ENCODE measurements around the gene SLC12A8.

The SLC12A8 gene

DNA sequence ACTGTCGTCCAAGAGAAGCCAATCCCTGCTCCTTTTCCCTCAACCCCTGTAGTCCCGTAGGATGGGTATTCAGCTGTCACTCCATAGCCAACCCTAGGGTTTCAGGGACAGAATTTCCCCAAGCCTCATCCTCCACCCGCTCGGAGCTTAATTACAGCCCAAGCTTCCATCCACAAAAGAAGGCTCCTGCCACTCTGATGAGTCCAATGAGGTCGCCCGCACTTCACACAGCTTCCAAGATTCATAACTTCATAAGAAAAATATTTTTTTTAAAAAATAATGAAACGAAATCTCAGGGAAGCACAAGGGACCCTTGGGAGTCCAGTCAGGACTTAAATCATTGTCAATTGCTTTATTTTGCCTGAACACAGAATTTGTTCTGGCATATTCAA lies 75.6 kb downstream of the SLC12A8 start:
- DNase-seq: no peak

DNA sequence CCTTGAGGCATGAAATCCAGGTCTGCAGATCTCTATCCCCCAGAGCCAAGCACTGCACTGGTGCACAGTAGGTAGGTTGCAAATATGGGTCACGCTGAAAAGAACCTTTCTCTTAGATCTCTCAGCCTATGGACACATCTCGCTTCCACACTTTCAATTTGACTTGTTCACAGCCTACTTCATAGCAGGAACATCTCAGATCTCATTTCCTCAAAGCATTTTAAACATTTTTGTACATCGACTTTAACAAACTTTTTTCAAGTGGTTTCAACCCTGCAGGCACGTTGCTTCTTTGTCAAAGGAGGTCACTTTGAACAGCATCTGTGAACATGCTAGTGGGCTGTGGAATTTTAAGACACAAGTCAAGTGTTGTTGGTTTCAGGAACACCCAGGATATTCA lies 76.0 kb downstream of the SLC12A8 start:
- no peak for DNase-seq

DNA sequence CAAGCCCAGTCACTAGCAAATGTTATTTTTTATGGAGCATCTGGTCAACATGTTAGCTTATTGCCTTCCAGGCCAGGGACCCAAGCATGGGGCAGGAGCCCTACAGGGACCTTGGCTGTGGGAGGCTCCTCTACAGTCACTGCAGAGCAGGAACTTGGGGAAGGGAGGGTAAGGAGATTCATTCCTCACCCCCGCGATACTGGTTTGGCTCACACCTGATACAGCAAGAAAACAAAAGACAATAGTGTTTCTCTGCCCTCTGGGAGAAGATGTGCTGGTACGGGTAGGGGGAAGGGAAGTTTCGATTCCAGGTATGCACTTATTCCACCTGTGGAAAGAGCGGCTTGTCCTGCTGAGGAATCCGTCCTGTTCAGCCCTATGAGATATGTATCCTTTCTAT lies 77.6 kb downstream of the SLC12A8 start:
- DNase-seq: no peak

DNA sequence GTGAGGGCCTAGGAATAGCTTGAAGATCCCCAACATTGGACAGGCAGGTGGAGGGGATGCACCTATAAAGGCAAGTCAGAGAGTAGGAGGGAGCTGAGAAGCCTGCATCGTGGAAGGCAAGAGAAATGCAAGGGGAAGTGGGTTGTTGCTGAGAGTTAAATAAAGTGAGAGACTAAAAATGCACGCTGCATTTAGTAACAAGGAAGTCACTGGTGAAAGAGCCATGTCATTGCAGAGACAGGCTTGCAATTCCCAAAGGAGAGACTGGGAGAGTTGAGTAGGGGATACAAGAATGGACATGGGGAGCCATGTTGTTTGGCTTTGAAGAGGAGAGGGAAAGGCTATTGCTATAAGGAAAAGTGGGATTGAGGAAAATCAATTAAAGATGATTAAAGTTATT lies 79.7 kb downstream of the SLC12A8 start:
- DNase-seq: no peak

DNA sequence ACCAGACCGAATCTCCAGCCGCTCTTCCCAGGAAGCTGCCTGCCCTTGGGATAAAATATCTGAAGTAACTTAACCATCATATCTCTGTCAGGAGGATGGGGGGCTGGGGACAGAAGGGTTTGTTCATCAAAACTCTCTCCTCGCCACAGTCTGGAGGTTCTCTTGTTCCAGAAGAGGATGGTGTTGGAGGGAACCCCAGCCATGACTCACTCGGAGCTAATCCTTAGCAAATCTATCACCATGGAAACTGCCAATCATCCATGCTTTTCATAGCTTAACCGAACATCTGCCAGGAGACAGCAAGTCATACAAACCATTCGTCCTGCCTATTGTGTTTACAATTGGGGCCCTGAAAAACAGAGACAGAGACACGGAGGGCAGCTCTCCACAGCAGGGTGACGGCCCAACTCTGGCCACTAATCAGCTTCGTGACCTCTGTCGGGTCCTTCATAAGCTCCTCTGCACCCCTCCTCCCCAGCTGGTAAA lies 83.0 kb downstream of the SLC12A8 start:
- no peak for DNase-seq

DNA sequence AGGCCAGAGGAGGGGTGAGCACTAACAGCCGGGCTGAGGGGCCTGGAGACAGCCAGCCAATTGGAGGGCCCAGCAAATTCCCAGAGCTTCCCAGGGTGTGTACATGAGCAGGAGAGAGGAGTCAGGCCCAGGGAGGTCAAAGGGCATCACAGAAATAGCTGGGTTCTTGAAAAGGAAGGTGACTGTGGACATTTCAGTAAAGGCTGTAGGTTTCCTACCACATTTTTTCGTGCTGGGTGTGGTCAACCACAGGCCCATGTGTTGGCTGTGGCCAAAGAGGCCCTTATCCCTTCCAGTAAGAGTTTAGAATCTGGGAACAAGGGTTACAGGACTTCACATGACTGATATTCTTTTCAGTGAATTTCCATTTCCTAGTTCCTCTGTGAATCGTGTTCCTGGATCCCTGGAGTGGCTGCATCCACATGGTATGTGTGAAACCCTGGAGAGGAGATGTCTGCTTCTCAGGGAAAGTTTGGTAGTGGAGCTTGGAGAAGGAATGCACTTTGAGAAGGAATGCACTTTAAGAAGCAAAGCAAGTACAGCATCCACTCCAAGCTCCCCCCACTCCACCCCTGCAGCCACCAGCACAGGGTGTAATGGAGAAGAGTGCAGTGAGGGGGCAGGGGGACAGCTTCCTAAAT lies 83.6 kb downstream of the SLC12A8 start:
- DNase-seq: no peak

DNA sequence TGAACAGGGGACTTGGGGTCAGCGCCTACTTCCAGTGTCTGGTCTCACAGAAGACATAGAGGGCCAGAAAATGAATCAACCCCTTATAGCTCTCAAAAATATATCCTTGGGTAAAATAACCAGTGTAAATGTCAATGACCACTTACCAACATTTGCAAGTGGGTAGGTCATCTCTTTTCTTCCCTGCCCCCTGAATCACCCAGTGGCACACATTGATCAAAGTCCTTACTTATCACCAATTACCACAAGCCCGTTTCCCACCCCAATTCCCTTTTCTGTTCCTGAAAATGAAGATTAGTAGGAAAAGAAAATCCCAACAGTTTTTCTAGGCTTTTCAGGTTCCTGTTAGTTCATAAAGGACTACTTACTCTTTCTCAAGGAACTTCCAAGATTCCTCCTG lies 86.2 kb downstream of the SLC12A8 start:
- DNase-seq: no peak

DNA sequence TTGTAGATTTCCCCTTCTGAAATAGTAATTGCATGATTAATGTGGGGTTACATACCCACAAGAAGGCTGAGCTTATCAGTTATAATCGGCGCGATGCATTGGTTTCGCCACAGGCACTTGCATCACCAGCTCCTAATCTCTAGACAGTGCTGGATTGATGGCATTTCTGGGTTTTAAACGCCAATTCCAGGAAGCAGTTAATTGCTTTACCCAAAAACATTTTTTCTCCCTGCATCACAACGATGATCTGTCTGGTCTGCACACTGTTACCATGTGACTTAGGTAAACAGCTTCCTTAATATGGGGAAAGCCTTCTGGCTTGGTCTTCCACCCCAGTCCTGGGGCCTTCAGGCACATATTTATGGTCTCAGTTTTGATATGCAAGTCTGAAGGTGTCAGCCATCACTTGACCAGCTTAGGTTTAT lies 86.7 kb downstream of the SLC12A8 start:
- peak; percentile 79 for DNase-seq

DNA sequence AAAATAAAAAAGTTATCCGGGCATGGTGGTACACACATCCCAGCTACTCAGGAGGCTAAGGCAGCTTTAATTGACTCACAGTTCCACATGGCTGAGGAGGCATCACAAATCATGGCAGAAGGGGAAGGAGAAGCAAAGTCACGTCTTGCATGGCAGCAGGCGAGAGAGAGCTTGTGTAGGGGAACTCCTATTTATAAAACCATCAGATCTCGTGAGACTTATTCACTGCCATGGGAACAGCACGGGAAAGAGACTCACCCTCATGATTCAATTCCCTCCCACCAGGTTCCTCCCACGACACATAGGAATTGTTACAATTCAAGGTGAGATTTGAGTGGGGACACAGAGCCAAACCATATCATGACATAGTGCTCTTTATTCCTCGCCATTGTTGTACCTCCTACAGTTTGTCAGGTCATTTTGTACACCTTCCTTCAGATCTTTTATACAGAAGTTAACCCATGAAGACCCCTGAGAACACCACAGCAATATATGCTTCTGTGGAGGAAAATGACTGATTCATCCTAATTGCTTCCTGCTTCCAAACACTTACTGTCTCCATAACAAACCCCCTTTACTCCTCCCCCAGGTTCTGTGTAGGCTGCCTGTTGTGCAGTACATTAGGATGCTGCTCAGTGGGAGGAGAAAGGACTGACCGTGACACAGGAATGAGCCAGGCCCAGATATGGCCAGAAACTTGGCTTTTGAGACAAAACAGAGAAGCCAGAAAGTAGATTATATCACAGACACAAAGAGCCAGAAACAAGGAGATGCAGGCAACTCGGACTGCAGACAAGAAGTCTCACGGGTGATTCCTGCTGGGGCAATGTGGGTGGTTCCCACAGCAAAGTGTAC lies 88.9 kb downstream of the SLC12A8 start:
- DNase-seq: no peak

DNA sequence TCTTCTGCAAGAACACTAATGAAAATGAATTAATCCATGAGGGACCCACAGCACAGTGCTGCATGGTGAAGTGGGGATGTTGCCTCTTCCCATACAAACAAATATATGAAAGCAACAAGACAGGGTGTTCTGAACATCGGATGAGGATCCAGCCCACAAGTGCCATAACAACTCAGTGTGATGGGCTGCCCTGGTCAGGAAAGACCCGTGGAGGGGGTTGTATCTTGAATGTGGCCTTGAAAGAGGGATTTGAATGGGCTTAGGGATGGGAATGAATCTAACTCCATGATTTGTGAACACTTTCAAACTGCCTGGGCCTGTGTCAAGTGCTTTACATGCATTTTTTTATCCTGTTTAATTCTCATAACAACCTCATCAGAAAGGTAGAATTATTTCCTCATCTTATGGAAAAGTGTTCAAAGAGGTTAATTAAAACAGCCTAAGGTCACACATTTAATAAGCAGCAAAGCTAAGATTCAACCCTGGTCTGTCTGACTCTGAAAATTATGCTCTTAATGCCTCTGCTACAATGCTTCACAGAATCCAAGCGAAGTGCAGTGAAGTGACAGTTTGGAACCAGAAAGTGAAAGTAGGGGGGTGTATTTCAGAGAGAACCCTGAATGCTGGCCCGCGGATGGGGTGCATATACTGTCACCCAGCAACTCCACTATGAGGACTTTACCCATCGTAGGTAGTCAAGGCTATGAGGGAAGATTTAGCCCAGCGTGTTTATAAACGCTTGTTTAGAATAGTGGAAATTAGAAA lies 91.1 kb downstream of the SLC12A8 start:
- no peak for DNase-seq

DNA sequence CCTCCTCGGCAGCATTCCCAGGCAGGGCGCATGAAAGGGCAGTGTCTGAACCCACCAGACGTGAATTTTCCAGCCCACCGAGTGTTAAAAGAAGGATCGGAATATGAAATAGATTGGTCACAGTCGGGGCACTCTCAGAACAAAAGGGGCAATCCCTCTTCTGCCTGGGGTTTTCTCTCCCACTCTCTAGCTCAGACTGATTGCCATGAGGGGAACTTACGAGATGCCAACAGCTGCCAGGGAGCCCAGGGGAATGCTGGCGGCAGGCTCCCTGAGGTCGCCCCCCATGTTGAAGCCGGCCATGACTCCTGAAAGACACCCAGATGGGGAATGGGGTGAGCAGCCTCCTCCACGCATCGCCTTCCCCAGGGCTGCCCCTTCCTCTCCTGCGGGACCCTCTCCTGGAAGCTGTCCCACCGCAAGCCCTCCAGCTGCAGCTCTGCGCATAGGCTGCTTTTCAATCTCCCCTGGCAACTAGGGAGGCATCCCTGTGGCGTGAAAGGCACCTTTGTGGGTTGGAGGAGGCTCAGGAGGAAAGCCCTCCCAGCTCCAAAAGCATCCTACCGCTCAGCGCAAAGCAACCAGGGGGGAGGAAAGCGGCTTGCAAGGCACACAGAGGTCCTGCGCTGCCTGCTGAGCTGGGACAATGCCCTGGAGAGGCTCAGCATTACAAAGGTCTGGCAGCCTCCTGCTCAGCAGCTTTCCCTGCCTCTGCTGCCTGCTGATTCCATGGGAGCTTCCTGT lies 92.0 kb downstream of the SLC12A8 start:
- DNase-seq: no peak

DNA sequence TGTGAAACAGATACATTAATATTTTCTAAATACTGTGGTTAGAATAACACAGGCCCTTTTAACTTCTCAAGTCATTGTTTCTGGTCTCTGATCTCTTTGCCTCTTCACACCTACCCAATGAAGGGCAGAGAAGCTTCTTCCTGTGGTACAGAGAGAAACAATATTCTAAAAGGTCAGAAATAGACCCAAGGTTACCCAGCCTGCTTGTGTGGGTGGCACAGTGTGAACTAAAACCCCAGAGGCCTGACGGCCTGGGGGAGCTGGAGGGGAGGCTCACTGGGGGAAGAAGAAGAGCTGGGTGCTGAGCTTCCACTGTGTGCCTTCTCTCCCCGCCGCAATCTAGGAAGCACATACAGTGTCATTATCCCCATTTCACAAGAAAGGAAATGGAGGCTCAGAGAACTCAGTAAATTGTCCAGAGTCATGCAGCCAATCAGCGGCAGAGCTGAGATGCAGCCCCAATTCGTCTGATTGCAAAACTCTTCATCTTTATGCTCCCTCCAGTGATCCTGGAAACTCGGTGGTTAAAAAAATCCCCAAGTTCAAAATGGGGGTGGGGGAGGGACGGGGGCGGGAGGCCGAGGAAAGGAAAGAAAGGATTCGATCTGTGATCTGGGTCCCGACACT lies 92.7 kb downstream of the SLC12A8 start:
- DNase-seq: no peak

DNA sequence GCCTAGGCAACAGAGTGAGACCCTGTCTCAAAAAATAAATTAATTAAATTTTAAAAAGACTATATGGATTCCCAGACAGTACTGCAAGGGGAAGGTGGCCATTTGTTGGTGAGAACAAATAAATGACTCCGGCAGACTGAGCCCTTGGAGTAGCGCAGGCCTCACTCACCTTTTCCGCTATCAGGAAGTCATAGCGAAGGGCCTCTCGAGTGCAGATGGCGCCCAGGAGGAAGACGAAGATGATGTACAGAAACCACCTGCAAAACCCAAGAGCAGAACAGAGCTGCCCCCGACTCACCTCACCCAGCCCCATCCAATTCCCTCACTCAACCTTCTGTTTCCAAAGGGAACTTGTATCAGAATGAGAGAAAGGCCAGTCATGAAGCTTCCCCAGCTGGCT lies 93.9 kb downstream of the SLC12A8 start:
- no peak for DNase-seq

DNA sequence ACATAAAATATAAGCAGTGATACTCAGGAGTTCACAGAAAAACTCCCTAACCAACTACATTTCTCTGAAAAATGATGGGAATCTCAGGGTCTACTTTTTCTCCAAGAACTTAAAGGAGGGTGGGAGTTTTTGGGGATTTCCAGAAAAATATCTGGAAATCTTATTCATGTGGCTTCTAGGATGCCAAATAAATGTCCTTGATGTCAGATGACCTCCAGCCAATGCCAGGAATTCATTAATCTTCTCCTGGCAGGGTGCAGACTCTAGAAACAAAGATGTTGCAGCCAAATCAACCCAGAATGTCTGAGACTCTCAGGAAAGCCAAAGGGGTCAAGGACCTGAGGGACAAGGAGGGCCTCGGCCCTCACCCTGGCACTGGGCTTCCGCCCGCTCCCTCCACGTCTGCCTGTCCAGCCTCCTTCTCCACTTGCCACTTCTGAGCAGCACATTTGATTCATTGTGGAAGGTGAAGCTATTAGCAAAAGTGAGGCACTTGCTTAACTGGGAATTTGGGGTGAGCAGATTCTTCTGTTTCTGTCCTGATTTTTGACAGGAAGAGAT lies 94.8 kb downstream of the SLC12A8 start:
- DNase-seq: no peak

DNA sequence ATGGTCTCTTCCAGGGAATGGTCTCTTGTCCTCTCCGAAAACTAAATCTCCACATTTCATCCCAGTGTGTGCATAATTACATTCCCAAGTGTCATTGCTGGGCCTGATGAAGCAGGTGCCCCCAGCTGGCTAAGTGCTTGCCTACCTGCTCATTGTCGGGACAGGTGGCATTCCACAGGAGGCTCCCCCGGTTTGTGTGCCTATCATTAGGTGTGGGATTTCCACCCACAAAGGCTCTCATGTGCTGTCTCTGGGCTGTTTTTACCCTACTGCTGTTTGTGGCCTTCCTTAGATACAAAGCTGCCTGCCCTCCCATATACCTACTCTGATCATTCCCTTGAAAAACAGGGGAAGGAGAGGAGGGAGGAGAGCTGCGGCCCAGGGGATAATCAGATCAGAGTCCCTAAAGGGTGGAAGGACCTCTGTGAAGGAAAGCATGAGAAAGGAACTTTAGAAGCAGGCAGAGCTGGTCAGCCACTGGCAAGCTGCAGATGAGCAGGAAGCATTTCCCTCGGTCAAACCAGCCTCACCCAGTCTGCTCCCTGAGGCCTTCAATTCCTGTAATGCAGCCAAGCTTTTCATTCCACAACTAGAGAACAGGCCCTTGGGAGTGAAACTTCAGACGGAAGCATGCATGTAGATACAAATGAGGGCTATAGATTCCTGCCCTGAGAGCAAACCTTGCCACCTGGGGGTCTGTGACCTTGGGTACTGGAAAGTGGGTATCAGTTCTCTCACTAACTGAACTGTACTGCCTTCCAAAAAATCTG lies 96.1 kb downstream of the SLC12A8 start:
- no peak for DNase-seq

DNA sequence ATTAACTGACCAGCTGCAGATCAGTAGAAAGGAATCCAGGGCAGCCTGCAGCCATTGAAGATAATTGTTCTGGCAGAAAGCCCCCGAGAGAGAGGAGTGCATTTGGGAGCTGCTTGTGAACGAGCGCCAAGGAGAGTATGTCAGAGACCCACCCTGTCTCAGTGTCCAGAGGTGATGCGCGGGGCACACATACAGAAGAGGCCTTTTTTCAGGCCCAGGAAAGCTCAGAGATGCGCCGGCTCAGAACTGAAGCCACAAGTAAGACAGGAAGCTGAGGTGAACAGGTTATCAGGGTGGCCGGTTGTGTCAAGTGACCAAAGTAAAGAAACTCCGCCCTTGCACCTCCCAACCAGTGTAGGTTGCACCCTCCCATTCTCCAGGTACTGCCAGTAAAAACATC lies 96.9 kb downstream of the SLC12A8 start:
- no peak for DNase-seq

DNA sequence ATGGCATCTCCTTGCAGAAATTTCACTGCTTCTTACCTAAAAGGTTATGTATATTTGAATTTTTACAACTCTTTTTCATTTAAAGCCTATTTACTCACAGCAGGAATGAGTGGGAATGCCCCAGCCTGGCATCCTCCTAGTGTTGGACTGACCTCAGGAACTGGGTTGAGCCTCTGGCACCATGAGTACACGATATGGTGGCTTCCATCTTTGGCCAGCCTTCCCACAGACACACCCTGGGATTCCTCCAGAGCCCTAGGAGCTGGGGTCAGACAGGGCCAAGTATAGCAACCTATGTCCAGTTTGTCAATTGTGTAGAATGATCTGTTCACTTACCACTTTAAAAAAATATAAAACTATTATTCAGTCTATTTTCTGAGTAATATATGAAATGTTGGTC lies 99.6 kb downstream of the SLC12A8 start:
- no peak for DNase-seq

DNA sequence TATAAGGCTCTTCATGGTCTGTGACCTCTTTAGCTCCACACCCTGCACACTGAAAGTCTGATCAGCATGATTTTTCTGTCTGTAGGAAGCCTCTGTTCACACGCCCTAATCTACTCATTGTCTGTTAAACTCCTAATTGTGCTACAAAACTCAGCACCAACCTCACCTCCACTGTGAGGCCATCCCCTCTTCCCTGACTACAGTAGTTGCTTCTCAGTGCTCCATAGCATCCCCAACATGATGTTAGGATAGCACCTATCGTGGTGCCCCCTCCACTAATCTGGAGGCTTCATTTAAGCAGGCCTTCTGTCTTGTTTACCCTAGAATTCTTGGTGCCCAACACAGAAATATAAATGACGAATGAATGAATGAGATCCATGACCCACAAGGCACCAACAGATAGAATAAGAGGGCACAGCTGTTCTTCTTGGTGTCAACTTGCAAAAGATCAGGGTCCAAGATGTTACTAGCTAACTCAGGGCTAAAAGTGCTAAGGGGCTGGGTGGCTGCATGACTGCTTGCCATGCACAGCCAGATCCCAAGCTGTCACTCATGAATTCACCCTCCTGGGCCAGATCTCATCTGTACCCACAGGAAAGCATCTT lies 101.6 kb downstream of the SLC12A8 start:
- DNase-seq: no peak

DNA sequence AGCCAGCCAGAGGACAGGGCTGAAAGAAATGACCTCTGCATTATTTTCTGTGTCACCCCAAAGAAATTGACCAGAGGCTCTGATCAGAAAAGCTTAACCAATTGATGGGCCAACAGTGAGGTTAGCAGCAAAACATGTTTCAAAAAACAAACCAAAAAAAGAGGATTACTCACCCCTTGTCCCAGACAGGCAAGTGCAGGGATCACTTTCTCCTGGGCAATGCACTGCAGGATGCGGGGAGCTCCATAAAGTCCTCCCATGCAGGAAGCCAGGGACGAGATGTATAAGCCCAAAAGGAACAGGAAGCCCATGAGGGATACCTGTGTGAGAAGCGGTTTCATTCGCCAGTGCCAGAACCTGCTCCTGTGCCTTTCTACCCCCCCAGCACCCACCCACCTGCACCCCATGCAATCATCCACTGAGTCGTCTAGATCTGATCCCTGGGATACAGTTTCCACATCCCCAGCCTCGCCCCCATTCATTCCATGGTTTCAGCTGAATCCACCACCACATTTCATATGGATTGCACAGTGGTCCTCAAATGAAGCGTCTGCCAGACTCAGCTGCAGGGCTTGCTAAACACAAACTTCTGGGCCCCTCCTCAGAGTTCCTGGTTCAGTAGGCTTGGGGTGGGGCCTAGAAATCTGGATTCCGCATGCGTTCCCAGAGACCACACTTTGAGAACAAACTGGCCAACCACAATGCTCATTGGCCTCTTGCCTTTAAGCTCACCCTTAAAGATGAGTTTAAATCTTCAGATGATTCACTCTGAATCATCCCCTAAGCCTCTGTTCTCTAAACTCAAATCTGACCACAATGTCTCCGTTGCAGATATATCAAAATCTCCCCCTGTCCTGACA lies 102.3 kb downstream of the SLC12A8 start:
- no peak for DNase-seq

DNA sequence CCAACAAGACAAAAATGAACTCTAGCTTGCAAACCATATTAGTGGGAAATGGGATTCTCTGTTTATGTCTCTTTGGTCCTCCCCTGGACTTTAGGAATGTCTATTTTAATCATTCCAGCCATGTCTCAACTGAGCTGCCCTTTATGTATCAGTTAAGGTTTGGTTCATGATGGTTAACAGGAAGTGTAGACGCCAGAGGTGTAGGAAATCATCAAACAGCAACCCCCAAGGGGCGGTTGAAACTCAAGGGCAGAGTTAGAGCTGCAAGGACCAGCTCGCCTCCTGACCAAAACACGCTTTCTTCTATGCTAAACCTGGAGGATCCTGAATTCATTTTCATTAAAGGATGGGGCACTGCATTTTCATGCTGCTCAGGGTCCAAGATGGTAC lies 103.0 kb downstream of the SLC12A8 start:
- DNase-seq: no peak

Measured in GF-D8 (cell line).